NCI-H2196 treated with DMSO at 0.1 percent for 48 hours (cell line): ENCODE data around the gene ZNF384.

ENCODE experiments used
- DNase-seq: peaks from one replicate; lab custom pipeline; 2025; ENCODE audit not compliant: unreplicated experiment; lab: John Stamatoyannopoulos, UW

ZNF384 gene

GRCh38 chr12:6653987-6654386 lies 35.2 kb downstream of the ZNF384 start:
- no peak for DNase-seq

- DNase-seq = no peak
These were observed 35.8 kb downstream of the ZNF384 start for GRCh38 chr12:6653342-6653741.

GRCh38 chr12:6652391-6652790 lies 36.8 kb downstream of the ZNF384 start:
- no peak for DNase-seq

GRCh38 chr12:6650832-6651231 lies 38.3 kb downstream of the ZNF384 start:
- no peak for DNase-seq

GRCh38 chr12:6647083-6647604 lies 42.0 kb downstream of the ZNF384 start, which contains the start of gene ACRBP:
Gene ACRBP, minus strand, starts transcription at chr12:6647432. Its CDS starts 66 bp downstream, at chr12:6647366.
- DNase-seq = no peak

GRCh38 chr12:6646276-6647082 lies 42.7 kb downstream of the ZNF384 start:
- no peak for DNase-seq

GRCh38 chr12:6644903-6645302 lies 44.3 kb downstream of the ZNF384 start:
- DNase-seq = no peak

GRCh38 chr12:6644257-6644596 lies 44.9 kb downstream of the ZNF384 start:
- no peak for DNase-seq

- no peak for DNase-seq
These were observed 45.5 kb downstream of the ZNF384 start for GRCh38 chr12:6643569-6644256.

- DNase-seq = no peak
These were observed 48.0 kb downstream of the ZNF384 start for GRCh38 chr12:6641131-6641530.

GRCh38 chr12:6640497-6640896 lies 48.7 kb downstream of the ZNF384 start:
- DNase-seq = no peak

- DNase-seq = no peak
These were observed 49.9 kb downstream of the ZNF384 start for GRCh38 chr12:6639151-6639801.

GRCh38 chr12:6638305-6638704 lies 50.9 kb downstream of the ZNF384 start:
- DNase-seq = no peak

- no peak for DNase-seq
These were observed 53.2 kb downstream of the ZNF384 start, which contains the start of gene LPAR5 for GRCh38 chr12:6635856-6636531. Gene LPAR5, minus strand, starts transcription at chr12:6635959. Its CDS starts 14,711 bp downstream, at chr12:6621248.

GRCh38 chr12:6635375-6635855 lies 53.8 kb downstream of the ZNF384 start:
- DNase-seq = no peak

- DNase-seq = no peak
These were observed 56.9 kb downstream of the ZNF384 start for GRCh38 chr12:6632026-6632983.

GRCh38 chr12:6631549-6631961 lies 57.6 kb downstream of the ZNF384 start:
- no peak for DNase-seq

GRCh38 chr12:6630736-6631135 lies 58.4 kb downstream of the ZNF384 start:
- no peak for DNase-seq

- no peak for DNase-seq
These were observed 61.6 kb downstream of the ZNF384 start for GRCh38 chr12:6627616-6628015.
